NCI-H1092 treated with DMSO at 0.1 percent for 48 hours (cell line): Measurements from ENCODE around the gene C16orf54.
"Not testable (repeated sequence)": the region's sequence is repeated elsewhere in the genome, so short reads cannot be mapped to it uniquely, and the experiment has no call there.

Experiments
- DNase-seq: peaks from one replicate; lab custom pipeline; 2025; lab: John Stamatoyannopoulos, UW

Gene C16orf54, protein sequence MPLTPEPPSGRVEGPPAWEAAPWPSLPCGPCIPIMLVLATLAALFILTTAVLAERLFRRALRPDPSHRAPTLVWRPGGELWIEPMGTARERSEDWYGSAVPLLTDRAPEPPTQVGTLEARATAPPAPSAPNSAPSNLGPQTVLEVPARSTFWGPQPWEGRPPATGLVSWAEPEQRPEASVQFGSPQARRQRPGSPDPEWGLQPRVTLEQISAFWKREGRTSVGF

DNA sequence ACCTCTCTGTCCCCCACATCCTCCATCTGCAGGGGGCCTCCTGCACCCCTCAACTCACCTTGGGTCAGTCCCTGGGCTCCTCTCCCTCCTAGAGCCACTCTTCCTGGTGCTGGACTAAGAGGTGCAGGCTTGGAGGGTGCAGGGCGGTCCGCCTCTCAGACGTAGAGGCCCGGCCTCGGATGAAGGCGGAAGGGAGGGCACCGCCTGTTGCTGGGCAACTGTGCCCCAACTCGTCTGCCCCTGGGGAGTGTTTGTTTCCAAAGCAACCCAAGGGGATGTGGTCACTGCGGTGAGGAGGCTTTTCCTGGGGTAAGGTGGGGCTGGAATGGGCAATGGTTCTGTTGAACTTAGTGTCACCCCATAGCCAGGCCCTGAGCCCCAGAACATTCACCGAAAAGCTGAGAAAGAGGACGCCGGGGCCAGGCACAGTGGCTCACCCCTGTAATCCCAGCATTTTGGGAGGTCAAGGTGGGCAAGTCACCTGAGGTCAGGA, at the start of gene C16orf54:
Gene C16orf54 (minus strand): TSS at position 138 of the 493 bp plus-strand sequence. CDS start 1,039 bp downstream, outside the sequence.
- no peak for DNase-seq

DNA sequence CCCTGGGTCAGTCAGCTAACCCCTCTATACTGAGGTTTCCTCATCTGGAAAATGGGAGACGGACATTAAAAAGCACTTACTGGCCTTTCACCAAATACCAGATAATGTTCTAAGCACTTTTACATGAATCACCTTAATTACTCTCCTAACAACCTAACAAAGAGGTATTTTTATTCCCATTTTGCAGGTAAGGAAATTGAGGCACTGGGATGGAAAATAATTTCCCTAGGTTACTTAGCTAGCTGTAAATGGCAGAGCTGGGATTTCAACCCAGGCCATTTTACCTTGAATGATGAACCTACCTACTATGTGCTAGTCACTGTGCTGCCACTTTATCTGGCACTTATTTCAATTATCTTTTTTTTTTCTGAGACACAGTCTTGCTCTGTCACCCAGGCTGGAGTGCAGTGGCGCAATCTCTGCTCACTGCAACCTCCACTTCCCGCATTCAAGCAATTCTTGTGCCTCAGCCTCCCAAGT, 48.5 kb upstream of the C16orf54 start:
- no peak for DNase-seq

DNA sequence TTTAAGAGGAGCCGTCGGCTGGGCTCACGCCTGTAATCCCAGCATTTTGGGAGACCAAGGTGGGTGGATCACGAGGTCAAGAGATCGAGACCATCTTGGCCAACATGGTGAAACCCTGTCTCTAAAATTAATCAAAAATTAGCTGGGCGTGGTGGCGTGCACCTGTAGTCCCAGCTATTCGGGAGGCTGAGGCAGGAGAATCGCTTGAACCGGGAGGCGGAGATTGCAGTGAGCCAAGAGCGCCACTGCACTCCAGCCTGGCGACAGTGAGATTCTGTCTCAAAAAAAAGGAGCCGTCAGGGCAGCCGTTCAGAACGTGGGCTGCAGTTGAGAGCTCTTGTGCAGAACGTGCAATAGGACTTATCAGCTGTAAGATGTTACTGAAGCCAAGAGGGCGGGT, 47.4 kb upstream of the C16orf54 start:
- DNase-seq, result not testable (repeated sequence)

DNA sequence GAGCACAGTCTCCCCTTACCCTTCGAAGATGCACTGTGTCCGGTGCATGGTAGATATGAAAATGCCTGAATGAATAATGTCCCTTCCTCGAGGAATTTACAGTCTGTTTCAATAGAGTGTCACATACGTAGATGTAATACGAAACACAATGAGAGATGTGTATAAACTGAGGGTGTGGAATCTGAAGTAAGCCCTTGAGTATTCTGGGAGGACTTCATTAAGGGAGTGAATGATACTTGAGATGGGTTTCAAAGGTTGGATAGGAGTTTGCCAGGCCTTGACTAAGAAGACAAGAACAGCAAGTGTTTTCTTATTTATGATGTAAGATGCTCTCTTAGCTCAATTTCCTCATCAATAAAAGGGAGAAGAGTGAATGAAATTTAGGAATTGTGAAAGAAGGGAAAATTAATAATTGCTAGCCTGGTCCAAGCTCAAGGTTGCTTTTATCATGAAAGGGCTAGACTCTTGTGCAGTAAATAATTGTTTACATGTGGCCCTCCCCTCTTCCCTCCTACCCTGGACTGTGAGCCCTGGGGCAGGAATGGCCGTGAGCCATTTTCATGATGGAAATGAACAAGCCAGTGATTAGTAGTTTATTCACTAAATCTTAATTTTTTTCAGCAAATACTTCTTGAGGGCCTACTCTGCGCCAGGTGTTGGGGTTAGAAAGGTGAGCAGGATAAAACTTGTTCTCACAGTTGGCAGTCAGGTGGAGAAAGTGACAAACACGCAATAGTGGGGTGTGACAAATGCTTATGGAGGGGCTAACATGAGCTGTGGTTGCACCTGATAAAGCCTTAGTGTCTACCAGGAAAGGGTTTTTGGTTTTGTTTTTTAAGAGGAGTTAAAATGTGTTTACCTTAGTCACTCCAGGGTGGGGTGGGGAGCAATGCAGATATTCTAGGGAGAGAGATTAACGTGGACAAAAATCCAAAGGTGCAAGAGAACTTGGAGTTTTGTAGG, 46.3 kb upstream of the C16orf54 start:
- no peak for DNase-seq

DNA sequence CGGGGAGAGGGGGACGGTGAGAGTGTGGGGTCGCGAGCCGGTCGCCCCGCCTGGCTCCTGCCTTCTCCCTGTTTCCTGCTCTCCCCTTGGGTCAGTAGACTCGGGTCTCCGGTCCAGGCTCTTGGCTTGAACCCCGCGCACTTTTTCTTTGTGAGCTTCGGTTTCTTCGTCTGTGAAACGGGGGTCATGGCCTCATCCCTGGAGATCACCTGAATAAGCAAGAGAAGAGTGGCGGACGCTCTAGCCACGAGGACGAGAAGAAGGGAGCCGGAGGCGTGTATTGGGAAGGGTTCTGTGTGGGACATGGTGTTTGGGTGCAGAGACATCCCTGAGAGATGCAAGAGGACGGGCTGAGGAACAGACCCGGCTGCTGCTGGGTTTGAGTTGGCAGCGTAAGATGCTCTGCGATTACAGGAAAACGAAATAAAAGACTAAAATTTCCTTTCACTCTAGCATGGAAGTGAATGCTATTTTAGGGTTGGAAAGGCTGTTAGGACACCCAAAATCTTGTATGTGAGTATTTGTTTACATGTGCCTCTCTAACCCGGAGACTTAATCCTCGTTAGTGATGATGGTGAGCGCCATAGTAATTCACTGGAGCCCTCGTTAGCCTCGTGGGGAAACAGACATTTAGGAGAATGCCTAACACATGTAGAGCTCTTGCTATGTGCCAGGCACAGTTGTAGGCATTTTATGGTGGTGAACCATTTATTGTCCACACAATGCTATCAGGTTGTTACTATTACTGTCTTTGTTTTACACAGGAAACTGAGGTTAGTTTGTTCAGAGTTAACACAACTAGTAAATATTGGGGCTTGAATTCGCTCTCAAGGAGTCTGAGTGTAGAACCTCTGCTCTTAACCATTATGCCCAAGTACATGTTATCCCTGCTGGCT, 45.4 kb upstream of the C16orf54 start:
- peak; percentile 13 for DNase-seq

DNA sequence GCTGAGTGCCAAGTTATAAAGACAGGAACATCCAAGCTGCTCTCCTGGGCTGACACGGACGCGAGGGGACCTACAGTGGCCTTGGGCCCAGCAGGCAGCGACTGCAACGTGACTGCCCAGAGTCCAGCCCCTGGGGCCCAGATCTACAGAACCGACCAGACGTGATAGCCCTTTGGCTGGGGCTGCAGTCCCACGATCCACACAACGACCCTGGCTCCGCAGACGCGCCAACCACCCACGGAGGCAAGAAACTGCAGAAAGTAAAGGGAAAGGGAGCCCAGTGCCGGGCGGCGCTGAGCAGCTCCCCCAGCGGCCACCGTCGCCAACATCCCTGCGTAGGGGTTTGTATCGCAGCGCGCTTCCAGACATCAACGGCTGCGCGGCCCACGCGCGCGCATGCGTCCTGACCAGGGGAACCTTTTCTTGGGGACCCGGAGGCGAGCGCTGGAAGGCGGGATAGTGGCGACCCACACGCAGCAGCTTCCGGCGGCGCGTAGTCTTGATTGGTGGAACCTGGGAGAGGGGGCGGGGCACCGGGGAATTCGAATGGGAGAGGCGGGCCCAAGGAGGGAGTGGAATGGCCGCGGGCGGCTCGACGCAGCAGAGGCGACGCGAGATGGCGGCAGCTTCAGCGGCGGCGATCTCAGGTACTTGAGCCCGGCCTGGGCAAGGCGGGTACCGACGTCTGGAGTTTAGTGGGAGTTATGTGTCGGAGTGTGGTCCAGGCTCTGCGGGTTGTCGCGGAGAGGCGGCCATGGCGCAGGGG, 44.6 kb upstream of the C16orf54 start, which contains the start of gene KIF22:
Gene KIF22 (plus strand): TSS at position 569 of the 766 bp plus-strand sequence. CDS start 9 bp downstream, at position 578.
- DNase-seq, result peak; percentile 98

DNA sequence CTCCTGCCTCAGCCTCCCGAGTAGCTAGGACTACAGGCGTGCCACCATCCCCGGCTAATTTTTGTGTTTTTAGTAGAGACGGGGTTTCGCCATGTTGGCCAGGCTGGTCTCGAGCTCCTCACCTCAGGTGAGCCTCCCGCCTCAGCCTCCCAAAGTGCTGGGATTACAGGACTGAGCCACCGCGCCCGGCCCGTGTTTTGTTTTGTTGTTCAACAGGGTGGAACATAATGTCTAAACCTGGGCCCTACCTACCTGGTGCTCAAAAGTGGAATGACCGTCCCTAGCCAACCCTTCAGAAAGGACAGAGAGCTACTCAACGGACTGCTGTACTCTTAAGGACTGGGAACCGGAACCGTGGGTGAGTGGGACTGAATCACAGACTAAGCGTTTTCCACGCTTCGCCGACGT, 44.0 kb upstream of the C16orf54 start:
- no peak for DNase-seq

DNA sequence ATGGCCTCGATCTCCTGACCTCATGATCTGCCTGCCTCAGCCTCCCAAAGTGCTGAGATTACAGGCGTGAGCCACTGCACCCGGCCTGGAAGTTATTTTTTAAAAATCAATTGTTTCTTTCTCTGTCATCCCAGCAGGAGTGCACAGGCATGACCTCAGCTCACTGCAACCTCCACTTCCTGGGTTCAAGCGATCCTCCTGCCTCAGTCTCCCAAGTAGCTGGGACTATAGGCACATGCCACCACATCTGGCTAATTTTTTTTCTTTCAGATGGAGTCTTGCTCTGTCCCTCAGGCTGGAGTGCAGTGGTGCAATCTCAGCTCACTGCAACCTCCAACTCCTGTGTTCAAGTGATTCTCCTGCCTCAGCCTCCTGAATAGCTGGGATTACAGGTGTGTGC, 41.4 kb upstream of the C16orf54 start:
- DNase-seq, result not testable (repeated sequence)

DNA sequence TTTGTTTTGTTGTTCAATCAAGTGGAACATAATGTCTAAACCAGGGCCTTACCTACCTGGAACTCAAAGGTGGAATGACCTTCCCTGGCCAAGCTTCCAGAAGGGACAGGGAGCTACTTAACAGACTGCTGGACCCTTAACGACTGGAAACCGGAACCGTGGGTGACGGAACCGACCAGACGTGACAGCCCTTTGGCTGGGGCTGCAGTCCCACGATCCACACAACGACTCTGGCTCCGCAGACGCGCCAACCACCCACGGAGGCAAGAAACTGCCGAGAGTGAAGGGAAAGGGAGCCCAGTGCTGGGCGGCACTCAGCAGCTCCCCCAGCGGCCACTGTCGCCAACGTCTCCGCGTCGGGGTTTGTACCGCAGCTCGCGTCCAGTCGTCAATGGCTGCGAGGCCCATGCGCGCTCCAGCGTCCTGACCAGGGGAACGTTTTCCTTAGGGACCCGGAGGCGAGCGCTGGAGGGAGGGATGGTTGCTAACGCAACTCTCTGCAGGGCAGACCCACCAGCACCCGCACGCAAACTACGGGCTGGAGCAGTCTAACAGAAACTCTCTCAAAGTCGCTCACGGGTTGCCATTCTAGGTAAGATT, 39.2 kb upstream of the C16orf54 start:
- no peak for DNase-seq

DNA sequence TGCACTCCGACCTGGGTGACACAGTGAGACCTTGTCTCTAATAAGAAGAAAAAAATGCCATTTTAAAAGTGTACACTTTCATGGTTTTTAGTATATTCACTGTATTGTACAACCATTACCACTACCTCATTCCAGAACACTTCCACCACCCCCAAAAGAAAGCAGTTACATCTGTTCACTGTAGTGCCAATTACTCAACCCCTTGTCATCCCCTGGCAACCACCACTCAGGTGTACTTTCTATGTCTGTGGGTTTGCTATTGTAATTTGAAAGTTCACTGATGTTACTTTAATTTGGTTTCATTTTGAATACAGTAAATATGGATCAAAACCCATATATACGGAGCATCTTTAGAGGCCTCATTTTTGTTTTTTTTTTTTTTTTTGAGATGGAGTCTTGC, 38.4 kb upstream of the C16orf54 start:
- DNase-seq, result no peak

DNA sequence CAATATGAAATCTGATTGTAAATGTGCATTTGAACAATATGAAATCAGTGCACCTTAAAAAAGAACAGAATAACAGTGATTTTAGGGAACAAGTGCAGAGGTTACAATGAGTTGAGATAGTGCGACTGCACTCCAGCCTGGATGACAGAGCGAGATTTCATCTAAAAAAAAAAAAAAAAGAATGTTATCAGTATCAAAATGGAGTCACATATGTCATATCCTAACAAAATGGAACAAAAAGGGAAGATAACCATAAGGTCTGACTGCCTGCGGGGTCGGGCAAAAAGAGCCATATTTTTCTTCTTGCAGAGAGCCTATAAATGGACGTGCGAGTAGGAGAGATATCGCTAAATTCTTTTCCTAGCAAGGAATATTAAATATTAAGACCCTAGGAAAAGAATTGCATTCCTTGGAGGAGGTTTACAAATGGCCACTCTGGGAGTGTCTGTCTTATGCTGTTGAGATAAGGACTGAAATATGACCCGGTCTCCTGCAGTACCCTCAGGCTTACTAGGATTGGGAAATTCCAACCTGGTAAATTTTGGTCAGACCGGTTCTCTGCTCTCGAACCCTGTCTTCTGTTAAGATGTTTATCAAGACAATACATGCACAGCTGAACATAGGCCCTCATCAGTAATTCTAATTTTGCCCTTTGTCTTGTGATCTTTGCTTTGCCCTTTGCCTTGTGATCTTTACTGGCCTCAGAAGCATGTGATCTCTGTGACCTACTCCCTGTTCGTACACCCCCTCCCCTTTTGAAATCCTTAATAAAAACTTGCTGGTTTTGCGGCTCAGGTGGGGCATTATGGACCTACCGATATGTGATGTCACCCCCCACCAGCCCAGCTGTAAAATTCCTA, 37.5 kb upstream of the C16orf54 start:
- DNase-seq, result not testable (repeated sequence)

DNA sequence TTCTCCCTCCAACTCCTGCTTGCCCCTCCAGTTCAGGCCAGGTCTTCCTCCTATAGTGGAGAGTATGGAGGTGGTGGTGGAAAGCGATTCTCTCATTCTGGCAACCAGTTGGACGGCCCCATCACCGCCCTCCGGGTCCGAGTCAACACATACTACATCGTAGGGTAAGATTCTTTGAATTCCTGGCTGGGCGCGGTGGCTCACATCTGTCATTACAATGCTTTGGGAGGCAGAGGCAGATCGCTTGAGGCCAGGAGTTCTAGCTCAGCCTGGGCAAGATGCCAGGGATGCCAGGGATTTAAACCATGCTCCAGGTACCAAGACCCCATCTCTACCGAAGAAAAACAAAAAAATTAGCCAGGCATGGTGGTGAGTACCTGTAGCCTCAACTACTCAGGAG, 33.7 kb upstream of the C16orf54 start:
- DNase-seq, result no peak

DNA sequence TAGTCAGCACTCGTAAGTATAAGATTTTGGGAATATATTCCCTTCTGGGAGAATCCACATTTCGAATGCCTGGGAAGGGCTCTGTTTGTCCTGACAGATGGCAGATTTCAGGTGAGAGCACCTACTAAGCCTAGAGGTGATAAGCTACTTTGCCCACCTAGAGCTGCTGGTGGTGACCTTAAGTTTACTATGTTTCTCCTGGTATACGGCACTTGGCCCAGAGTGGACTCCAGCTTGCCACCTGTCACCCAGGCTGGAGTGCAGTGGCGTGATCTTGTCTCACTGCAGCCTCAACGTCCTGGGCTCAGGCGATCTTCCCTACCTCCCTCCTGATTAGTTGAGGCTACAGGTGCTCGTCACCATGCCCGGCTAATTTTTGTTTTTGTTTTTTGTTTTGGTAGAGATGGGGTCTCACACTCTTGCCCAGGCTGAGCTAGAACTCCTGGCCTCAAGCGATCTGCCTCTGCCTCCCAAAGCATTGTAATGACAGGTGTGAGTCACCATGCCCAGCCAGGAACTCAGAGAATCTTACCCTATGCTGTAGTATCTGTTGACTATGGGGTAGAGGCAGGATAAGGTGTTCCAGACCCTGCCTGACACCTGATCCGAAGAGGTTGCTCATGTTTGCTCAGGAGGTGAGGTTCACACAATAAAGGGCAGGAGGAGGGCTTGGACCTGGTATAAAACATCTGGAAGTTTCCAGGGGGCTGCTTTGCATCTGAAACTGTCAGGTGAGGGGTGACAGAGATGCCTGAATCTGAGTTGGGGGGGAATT, 32.0 kb upstream of the C16orf54 start, which contains the start of gene ZG16:
Gene ZG16 (plus strand): TSS at position 681 of the 775 bp plus-strand sequence. CDS start 1,011 bp downstream, outside the sequence.
- DNase-seq, result no peak

DNA sequence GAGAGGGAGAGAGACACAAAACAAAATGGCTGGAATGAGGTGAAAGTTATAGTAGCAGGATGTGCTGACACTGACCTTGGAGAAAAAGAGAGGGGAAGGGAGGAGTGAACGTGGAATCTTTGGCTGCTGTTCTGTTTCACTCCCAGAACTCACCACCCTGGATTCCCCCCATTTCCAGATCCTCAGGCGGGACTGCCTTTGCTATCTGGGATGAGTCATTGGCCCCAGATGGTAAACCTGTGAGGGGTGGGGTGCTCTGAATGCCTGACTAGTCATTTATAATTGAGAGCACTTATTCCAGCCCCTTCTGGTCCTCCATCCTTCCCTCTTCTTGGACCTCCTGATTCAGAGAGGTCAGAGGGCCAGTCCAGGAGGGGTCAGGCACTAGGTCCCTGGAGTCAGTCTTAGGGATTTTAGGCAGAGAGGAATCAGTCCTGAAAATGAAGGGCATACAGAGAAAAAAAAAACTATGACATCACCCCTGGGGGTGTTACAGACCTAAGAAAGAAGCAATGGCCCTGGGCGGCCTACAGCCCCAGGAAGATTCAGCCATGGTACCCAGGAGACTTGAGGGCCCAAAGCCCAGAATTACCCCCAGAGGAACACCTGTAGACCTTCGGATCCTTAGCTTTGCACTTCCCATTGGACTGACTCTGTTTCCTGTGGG, 30.1 kb upstream of the C16orf54 start:
- no peak for DNase-seq

DNA sequence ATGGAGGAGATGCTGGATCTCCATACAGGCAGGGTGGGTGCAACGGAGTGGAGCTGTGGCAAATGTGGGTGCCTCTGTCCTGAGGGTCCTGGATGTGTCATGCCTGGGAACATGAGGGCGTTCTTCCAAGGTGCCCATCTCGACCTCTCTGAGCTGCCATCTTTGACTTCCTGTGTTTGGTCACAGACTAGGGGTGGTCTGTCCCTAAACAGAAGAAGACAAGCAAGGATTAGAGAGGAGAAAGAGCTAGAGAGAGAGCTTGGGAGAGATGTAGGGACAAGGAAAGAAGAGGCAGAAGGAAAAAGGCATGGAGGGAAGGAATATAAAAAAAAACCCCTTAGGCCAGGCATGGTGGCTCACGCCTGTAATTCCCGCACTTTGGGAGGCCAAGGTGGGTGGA, 28.9 kb upstream of the C16orf54 start:
- no peak for DNase-seq

DNA sequence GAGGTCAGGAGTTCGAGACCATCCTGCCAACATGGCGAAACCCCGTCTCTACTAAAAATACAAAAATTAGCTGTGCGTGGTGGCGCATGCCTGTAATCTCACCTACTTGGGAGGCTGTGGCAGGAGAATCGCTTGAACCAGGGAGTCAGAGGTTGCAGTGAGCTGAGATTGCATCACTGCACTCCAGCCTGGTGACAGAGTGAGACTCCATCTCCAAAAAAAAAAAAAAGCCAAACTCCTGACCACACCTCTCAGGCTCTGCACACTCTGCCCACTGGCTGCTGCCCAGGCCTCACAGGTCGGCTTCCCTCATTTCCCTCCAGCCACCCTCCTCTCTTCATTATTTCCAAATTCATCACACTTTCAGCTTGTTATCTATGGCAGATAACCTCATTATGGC, 26.5 kb upstream of the C16orf54 start:
- not testable (repeated sequence) for DNase-seq

DNA sequence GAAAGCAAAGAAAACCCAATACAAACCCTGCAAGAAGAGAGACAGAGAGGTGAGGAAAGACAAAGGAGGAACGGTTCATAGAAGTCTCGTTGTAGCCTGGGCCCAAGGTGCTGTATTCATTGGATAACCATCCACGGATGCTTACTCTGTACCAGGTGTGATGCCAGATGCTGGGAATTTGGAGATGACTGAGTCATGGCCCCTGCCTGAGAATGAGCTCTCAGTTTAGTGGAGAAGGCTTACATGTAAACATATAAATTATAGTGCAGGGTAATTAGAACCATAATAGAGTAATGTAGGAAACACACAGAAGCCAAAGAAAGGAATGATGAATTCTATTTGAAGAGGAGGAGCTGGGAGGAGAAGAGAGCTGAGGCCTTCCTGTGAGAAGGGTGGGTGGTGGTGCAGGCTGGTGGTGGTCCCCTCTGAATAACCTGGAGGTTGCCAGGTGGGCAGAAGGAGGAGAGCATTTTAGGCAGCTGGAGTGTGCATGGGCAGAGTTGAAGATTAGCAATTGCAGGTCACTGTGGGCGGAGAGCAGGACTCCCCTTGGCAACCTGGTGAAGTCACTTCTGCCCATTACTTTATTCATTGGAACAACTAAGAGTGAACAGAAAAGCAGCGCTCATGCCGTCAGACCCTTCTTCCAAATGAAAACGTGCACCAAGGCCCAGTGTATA, 24.6 kb upstream of the C16orf54 start:
- DNase-seq, result peak; percentile 14
